Neural cell (in vitro differentiated cells): ENCODE data around the gene VSTM1. TPM values are rescaled to one million over a fixed set of nuclear protein-coding genes. Genes with fewer than 3 reads are reported as not detected.

Experiments used
- H2AFZ ChIP-seq: fragments of 200-600, 300-800 bp; sonication (generic), shearing (Covaris generic); 2 replicates; pipeline ENCODE4 v1.6.0; 2014; ENCODE audit warnings: low read depth, mild to moderate bottlenecking, antibody characterized with exemption, low read length, moderate library complexity
- H3F3A ChIP-seq: fragments of 200-600 bp; shearing (Covaris generic); 2 replicates; pipeline ENCODE4 v1.6.1; 2016; ENCODE audit warnings: mild to moderate bottlenecking, moderate library complexity, mixed read lengths, antibody characterized with exemption, low read length; ENCODE audit not compliant: insufficient read depth, poor library complexity, severe bottlenecking
- H3K27ac ChIP-seq: fragments of 200-600, 300-800 bp; sonication (generic), shearing (Covaris generic); 2 replicates; pipeline ENCODE4 v1.5.1; 2014; ENCODE audit warnings: mild to moderate bottlenecking, low read length, moderate library complexity
- H3K27me3 ChIP-seq: fragments of 300-800, 200-600 bp; sonication (generic), shearing (Covaris generic); 2 replicates; pipeline ENCODE4 v1.6.0; 2014; ENCODE audit warnings: mild to moderate bottlenecking, low read depth, low read length, moderate library complexity; ENCODE audit not compliant: insufficient read depth
- H3K36me3 ChIP-seq: fragments of 300-800, 200-600 bp; sonication (generic), shearing (Covaris generic); 2 replicates; pipeline ENCODE4 v1.5.1; 2014; ENCODE audit warnings: mild to moderate bottlenecking, antibody characterized with exemption, low read length, moderate library complexity; ENCODE audit not compliant: insufficient read depth
- H3K4me2 ChIP-seq: fragments of 300-800, 200-600 bp; sonication (generic), shearing (Covaris generic); 2 replicates; pipeline ENCODE4 v1.6.0; 2014; ENCODE audit warnings: mild to moderate bottlenecking, low read length
- H3K4me3 ChIP-seq: fragments of 300-800, 200-600 bp; sonication (generic), shearing (Covaris generic); 2 replicates; pipeline ENCODE4 v1.5.1; 2014; ENCODE audit warnings: mild to moderate bottlenecking, low read length, moderate library complexity
- H3K79me2 ChIP-seq: fragments of 200-600 bp; shearing (Covaris generic); replicated peaks from 2 replicates; pipeline ENCODE4 v1.6.0; 2014; ENCODE audit warnings: mild to moderate bottlenecking, low read length, moderate library complexity; ENCODE audit not compliant: insufficient read depth
- H3K9ac ChIP-seq: fragments of 300-800, 200-600 bp; sonication (generic), shearing (Covaris generic); 2 replicates; pipeline ENCODE4 v1.6.1; 2016; ENCODE audit warnings: mild to moderate bottlenecking, low read length, mixed read lengths
- H3K9me2 ChIP-seq: fragments of 200-600 bp; shearing (Covaris generic); 2 replicates; pipeline ENCODE4 v1.6.1; 2016; ENCODE audit warnings: mild to moderate bottlenecking, low read length, mixed read lengths; ENCODE audit not compliant: insufficient read depth
- H3K9me3 ChIP-seq: fragments of 200-600, 300-800 bp; sonication (generic), shearing (Covaris generic); 2 replicates; pipeline ENCODE4 v1.6.1; 2016; ENCODE audit warnings: mild to moderate bottlenecking, mixed run types, low read length, moderate library complexity, mixed read lengths
- H4K20me1 ChIP-seq: fragments of 200-600 bp; shearing (Covaris generic); 2 replicates; pipeline ENCODE4 v1.6.1; 2016; ENCODE audit warnings: mild to moderate bottlenecking, mixed run types; ENCODE audit not compliant: insufficient read depth
- CTCF ChIP-seq: fragments of 450-650 bp; IDR thresholded peaks from 2 replicates; pipeline ENCODE4 v1.5.1; 2014; ENCODE audit warnings: antibody characterized with exemption, mild to moderate bottlenecking, moderate library complexity; ENCODE audit not compliant: poor library complexity, severe bottlenecking
- EP300 ChIP-seq: fragments of 450-650 bp; conservative IDR thresholded peaks from 2 replicates; pipeline ENCODE4 v1.6.1; 2014; ENCODE audit warnings: antibody characterized with exemption, mild to moderate bottlenecking, moderate library complexity; ENCODE audit not compliant: poor library complexity, severe bottlenecking
- EZH2 ChIP-seq: fragments of 200-600, 300-800 bp; shearing (Covaris generic), sonication (generic); IDR thresholded peaks from 2 replicates; pipeline ENCODE4 v1.6.1; 2014; ENCODE audit warnings: antibody characterized with exemption, low read length, borderline replicate concordance, mild to moderate bottlenecking; ENCODE audit not compliant: insufficient read depth, poor library complexity, severe bottlenecking
- MXI1 ChIP-seq: fragments of 450-650 bp; conservative IDR thresholded peaks from 2 replicates; pipeline ENCODE4 v1.6.1; 2014; ENCODE audit warnings: antibody characterized with exemption, mild to moderate bottlenecking; ENCODE audit not compliant: poor library complexity, severe bottlenecking
- POLR2AphosphoS5 ChIP-seq: IDR thresholded peaks from 2 replicates; pipeline ENCODE4 v1.6.1; 2012
- RAD21 ChIP-seq: fragments of 450-650 bp; conservative IDR thresholded peaks from 2 replicates; pipeline ENCODE4 v1.6.1; 2014; ENCODE audit warnings: antibody characterized with exemption, mild to moderate bottlenecking, moderate library complexity
- REST ChIP-seq: IDR thresholded peaks from 2 replicates; pipeline ENCODE4 v1.6.1; 2012; ENCODE audit warnings: borderline replicate concordance
- SMC3 ChIP-seq: fragments of 450-650 bp; conservative IDR thresholded peaks from 2 replicates; pipeline ENCODE4 v1.6.1; 2014; ENCODE audit warnings: antibody characterized with exemption, mild to moderate bottlenecking, moderate library complexity; ENCODE audit not compliant: poor library complexity
- TAF1 ChIP-seq: IDR thresholded peaks from 2 replicates; pipeline ENCODE4 v1.6.1; 2012; ENCODE audit warnings: low read depth
- polyA plus RNA-seq: library from polyadenylated mRNA; depleted of rRNA; stranded (reverse); fragments of >200 nt; gene quantifications from 2 replicates; pipeline ENCODE4 v1.2.3, GENCODE V29; 2014

VSTM1 gene
- polyA plus RNA-seq, 1 donor from 2014 or later = not detected

GRCh38 chr19:54104998-54105715 is 41.5 kb upstream of the VSTM1 start:
- Histone ChIP-seq H3K9me2 (no peaks in the 10 kb centered on the region), H3F3A (no peaks in the 10 kb centered on the region), H3K4me2 (no peak overlapping the region), H3K27me3 (no peaks in the 10 kb centered on the region), H3K27ac (no peak overlapping the region), H3K9ac (no peak overlapping the region), H3K9me3 (no peaks in the 10 kb centered on the region), H4K20me1 (no peaks in the 10 kb centered on the region), H2AFZ (no peak overlapping the region), H3K79me2 (peaks cover 16% of the 10 kb centered on the region), H3K36me3 (no peaks in the 10 kb centered on the region), H3K4me3 (no peak overlapping the region)
- TF ChIP-seq REST = no peak
- no peak for TF ChIP-seq TAF1
- no peak for TF ChIP-seq POLR2AphosphoS5
- TF ChIP-seq EP300 = no peak
- TF ChIP-seq MXI1 = no peak
- TF ChIP-seq RAD21 = no peak
- no peak for TF ChIP-seq EZH2
- TF ChIP-seq SMC3 = no peak

GRCh38 chr19:54102421-54103169 is 38.9 kb upstream of the VSTM1 start, which contains the start of gene NDUFA3:
NDUFA3 (plus strand) TSS chr19:54102855; CDS start chr19:54102879, 24 bp downstream.
- Histone ChIP-seq H3K4me3 (peak within 1 kb of the TSS; percentile 84), H2AFZ (peak within 1 kb of the TSS; percentile 85), H4K20me1 (no peaks in the 10 kb centered on the region), H3K9me3 (no peaks in the 10 kb centered on the region), H3K27ac (peak within 1 kb of the TSS; percentile 35), H3K4me2 (peak within 1 kb of the TSS; percentile 78), H3K79me2 (peaks cover 16% of the 10 kb centered on the region), H3K9me2 (no peaks in the 10 kb centered on the region), H3K36me3 (no peaks in the 10 kb centered on the region), H3K27me3 (peaks cover under 1% of the 10 kb centered on the region), H3K9ac (peak within 1 kb of the TSS; percentile 76), H3F3A (no peaks in the 10 kb centered on the region)
- no peak for TF ChIP-seq EP300
- TF ChIP-seq REST = peak; percentile 77
- TF ChIP-seq RAD21 = no peak
- peak; percentile 39 for TF ChIP-seq SMC3
- TF ChIP-seq CTCF = no peak
- peak; percentile 91 for TF ChIP-seq POLR2AphosphoS5
- TF ChIP-seq TAF1 = peak; percentile 89
- peak; percentile 94 for TF ChIP-seq MXI1
